ENCODE results near the gene ACSL3.

The ACSL3 gene

GRCh38 chr2:222969491-222969890 is 108.7 kb downstream of the ACSL3 start:
- no peak overlapping the region for H3K9ac ChIP-seq (ENCODE audit: low read length)
- no peak overlapping the region for H3K4me3 ChIP-seq (ENCODE audit: low read length)

DNA sequence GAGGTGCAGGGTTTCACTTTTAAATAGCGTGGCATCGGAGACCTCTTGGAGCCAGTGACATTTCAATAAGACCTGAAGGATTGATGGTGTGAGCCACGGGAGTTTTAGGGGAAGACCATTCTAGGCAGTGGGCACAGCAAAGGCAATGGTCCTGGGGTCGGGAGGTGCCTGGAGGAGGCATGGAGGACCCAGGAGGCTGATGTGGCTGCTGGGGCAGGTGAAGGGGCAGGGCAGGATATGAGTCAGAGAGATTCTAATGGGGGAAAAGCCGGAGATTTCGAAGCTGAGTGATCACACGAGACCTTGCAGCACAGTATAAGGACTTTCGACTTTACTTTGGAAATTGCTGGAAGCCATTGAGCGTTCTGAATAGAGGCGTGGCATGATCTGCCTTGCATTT is 111.6 kb downstream of the ACSL3 start:
- no peak overlapping the region for H3K4me3 ChIP-seq (ENCODE audit: low read length)
- no peaks in the 10 kb centered on the region for H3K9me3 ChIP-seq (ENCODE audit: control insufficient read depth, low read depth, low read length)
- peaks cover 6% of the 10 kb centered on the region for H3K27me3 ChIP-seq (ENCODE audit: control insufficient read depth, insufficient read depth, low read length)
- H3K27ac ChIP-seq (ENCODE audit: low read length): no peak overlapping the region
- no peak overlapping the region for H3K9ac ChIP-seq (ENCODE audit: low read length)
- no peaks in the 10 kb centered on the region for H3K36me3 ChIP-seq (ENCODE audit: control insufficient read depth, low read depth, low read length)
- H3K4me1 ChIP-seq (ENCODE audit: control insufficient read depth, low read depth, low read length): peaks cover 4% of the 10 kb centered on the region

More at GRCh38 chr2:222969491-222969890, 108.7 kb downstream of the ACSL3 start:
- Histone ChIP-seq H3K27me3 (ENCODE audit: control insufficient read depth, insufficient read depth, low read length) (peaks cover 6% of the 10 kb centered on the region), H3K36me3 (ENCODE audit: control insufficient read depth, low read depth, low read length) (no peaks in the 10 kb centered on the region), H3K9me3 (ENCODE audit: control insufficient read depth, low read depth, low read length) (no peaks in the 10 kb centered on the region), H3K27ac (ENCODE audit: low read length) (no peak overlapping the region), H3K4me1 (ENCODE audit: control insufficient read depth, low read depth, low read length) (peaks cover 4% of the 10 kb centered on the region)

GRCh38 chr2:222973237-222973636 is 112.4 kb downstream of the ACSL3 start:
- Histone ChIP-seq H3K9me3 (ENCODE audit: control insufficient read depth, low read depth, low read length) (no peaks in the 10 kb centered on the region), H3K4me1 (ENCODE audit: control insufficient read depth, low read depth, low read length) (peaks cover 4% of the 10 kb centered on the region), H3K27me3 (ENCODE audit: control insufficient read depth, insufficient read depth, low read length) (peaks cover 6% of the 10 kb centered on the region), H3K9ac (ENCODE audit: low read length) (no peak overlapping the region), H3K27ac (ENCODE audit: low read length) (no peak overlapping the region), H3K4me3 (ENCODE audit: low read length) (no peak overlapping the region), H3K36me3 (ENCODE audit: control insufficient read depth, low read depth, low read length) (no peaks in the 10 kb centered on the region)

- H3K9me3 ChIP-seq (ENCODE audit: control insufficient read depth, low read depth, low read length): no peaks in the 10 kb centered on the region
- no peak overlapping the region for H3K4me3 ChIP-seq (ENCODE audit: low read length)
- peaks cover 4% of the 10 kb centered on the region for H3K4me1 ChIP-seq (ENCODE audit: control insufficient read depth, low read depth, low read length)
- H3K36me3 ChIP-seq (ENCODE audit: control insufficient read depth, low read depth, low read length): no peaks in the 10 kb centered on the region
- no peak overlapping the region for H3K27ac ChIP-seq (ENCODE audit: low read length)
- peaks cover 6% of the 10 kb centered on the region for H3K27me3 ChIP-seq (ENCODE audit: control insufficient read depth, insufficient read depth, low read length)
- H3K9ac ChIP-seq (ENCODE audit: low read length): no peak overlapping the region
Measured at GRCh38 chr2:222973733-222974132, 112.9 kb downstream of the ACSL3 start.

DNA sequence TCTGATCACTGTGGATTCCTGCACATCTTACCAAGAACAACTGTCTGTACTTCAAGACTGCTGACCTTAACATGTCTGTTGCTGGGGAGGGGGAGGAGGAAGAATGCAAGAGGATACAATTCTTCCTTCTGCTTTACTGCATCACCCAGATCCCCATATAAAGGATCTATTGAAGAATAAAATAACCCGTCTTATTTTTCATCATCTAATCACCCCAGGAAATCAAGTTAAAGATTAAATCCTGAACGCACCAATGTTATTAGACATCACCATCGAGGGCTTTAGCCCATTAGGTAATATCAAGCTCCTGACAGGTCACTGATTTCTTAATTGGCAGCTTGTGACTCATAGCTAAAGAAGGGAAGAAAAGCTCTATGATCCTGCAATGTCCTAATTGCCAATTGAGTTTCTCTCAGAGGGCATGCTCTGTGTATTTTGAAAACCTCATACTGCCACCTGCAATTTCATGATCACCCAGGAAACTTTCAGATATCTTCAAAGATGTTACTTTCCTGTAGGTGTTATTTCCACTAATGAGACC is 115.8 kb downstream of the ACSL3 start:
- no peaks in the 10 kb centered on the region for H3K9me3 ChIP-seq (ENCODE audit: control insufficient read depth, low read depth, low read length)
- no peak overlapping the region for H3K4me3 ChIP-seq (ENCODE audit: low read length)
- no peaks in the 10 kb centered on the region for H3K36me3 ChIP-seq (ENCODE audit: control insufficient read depth, low read depth, low read length)
- H3K27ac ChIP-seq (ENCODE audit: low read length): no peak overlapping the region
- H3K9ac ChIP-seq (ENCODE audit: low read length): no peak overlapping the region
- H3K27me3 ChIP-seq (ENCODE audit: control insufficient read depth, insufficient read depth, low read length): peaks cover 6% of the 10 kb centered on the region
- H3K4me1 ChIP-seq (ENCODE audit: control insufficient read depth, low read depth, low read length): no peaks in the 10 kb centered on the region

DNA sequence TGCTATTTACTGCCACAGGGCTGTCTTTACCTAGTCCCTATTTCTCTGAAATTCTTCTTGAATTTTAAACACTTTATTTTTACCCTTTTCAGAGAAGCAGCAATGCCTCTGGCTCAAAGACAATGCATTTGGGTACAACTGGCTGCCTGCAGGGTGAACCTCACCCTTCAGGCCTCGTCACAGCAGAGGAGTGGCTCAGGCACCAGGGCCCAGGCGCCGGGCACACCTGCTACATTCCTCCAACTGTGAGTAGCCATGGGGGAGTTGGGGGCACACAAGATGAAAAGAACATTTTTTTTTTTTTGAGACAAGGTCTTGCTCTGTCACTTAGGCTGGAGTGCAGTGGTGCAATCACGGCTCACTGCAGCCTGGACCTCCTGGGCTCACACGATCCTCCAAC is 116.3 kb downstream of the ACSL3 start:
- Histone ChIP-seq H3K4me1 (ENCODE audit: control insufficient read depth, low read depth, low read length) (peaks cover under 1% of the 10 kb centered on the region), H3K36me3 (ENCODE audit: control insufficient read depth, low read depth, low read length) (no peaks in the 10 kb centered on the region)

DNA sequence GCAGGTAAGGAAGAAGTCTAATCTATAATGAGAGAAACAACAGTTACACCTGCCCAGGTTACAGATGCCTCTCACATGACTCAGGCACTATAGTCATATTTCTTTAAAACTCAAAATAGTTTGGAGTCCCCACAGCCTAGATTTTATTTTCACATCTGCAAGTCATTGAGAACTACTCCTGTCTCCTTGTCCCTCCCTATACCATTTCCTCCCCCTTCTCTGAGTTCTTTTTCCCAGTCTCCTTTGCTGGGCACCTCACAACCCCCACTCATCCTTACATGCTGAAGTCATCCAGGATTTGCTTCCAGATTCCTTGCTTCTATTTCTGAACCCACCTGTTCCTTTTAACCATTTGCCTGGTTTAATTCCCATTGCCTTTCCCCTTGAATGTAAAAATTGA is 118.0 kb downstream of the ACSL3 start:
- no peaks in the 10 kb centered on the region for H3K9me3 ChIP-seq (ENCODE audit: control insufficient read depth, low read depth, low read length)
- H3K4me3 ChIP-seq (ENCODE audit: low read length): no peak overlapping the region
- peaks cover 5% of the 10 kb centered on the region for H3K4me1 ChIP-seq (ENCODE audit: control insufficient read depth, low read depth, low read length)
- no peak overlapping the region for H3K27ac ChIP-seq (ENCODE audit: low read length)
- no peaks in the 10 kb centered on the region for H3K27me3 ChIP-seq (ENCODE audit: control insufficient read depth, insufficient read depth, low read length)
- no peak overlapping the region for H3K9ac ChIP-seq (ENCODE audit: low read length)
- H3K36me3 ChIP-seq (ENCODE audit: control insufficient read depth, low read depth, low read length): no peaks in the 10 kb centered on the region

More for the DNA sequence above, 116.3 kb downstream of the ACSL3 start:
- Histone ChIP-seq H3K27ac (ENCODE audit: low read length) (no peak overlapping the region), H3K9me3 (ENCODE audit: control insufficient read depth, low read depth, low read length) (no peaks in the 10 kb centered on the region), H3K9ac (ENCODE audit: low read length) (no peak overlapping the region), H3K4me3 (ENCODE audit: low read length) (no peak overlapping the region), H3K27me3 (ENCODE audit: control insufficient read depth, insufficient read depth, low read length) (peaks cover 4% of the 10 kb centered on the region)

DNA sequence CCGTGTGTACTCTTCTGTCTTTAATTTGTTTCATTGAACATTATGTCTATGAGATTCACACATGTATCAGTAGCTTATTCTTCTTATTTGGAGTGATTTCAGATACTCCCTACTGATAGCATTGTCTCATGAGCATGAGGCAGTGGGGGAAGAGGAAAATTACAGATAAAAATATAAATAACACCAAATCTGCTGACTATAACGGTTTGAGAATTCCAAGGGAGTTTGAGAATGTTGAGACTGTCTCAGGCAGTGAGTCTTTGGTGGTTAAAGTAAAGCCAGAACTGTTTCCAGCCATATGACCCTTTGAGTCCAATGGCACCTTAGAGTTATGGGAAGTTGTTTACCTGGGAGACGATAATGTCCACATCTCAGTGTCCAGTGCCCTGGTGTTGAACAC is 118.6 kb downstream of the ACSL3 start:
- Histone ChIP-seq H3K9ac (ENCODE audit: low read length) (no peak overlapping the region), H3K4me1 (ENCODE audit: control insufficient read depth, low read depth, low read length) (peaks cover 5% of the 10 kb centered on the region), H3K9me3 (ENCODE audit: control insufficient read depth, low read depth, low read length) (no peaks in the 10 kb centered on the region), H3K36me3 (ENCODE audit: control insufficient read depth, low read depth, low read length) (no peaks in the 10 kb centered on the region), H3K27ac (ENCODE audit: low read length) (no peak overlapping the region), H3K27me3 (ENCODE audit: control insufficient read depth, insufficient read depth, low read length) (no peaks in the 10 kb centered on the region), H3K4me3 (ENCODE audit: low read length) (no peak overlapping the region)

DNA sequence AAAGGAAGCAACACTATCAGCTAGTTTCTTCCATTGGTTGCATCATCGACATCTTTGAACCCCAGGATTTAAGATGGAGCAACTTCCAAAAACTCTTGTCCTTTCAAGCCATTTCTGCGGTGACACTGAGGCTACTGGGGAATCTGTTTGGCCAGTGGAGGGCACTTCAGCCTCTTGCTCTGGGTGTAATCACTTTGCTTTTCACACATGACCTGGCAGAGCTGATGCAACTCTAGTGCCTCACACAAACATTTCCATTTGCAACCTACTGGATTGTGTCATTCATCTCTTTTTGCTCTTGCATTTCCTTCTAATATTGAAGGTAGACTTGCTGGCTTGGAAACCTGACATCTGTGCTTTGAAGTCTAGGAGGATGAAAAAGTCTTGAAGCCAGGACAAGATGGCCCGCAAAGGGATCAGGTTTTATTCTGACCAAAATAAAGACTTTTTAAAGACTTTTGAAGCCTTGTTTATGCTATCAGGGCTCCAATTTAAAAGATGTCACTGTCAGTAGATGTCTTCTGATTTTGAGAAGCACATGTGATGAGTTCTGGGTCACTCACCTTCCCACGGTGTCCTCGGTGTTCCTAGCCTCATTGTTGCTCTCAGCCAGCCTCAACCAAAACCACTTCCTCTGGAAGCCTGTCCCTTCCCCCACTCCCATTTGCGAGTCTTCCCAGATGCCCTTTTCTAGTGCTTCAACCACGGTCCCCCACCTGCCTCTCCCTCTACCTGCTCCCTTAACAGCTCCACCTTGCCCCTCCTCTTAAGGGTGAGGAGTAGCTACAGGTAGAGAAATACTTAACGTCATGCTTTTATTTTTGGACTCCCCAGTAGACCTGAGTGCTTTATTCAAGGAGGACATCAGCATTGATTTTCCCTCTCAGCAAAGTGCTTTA is 121.4 kb downstream of the ACSL3 start:
- Histone ChIP-seq H3K27ac (ENCODE audit: low read length) (no peak overlapping the region), H3K9me3 (ENCODE audit: control insufficient read depth, low read depth, low read length) (no peaks in the 10 kb centered on the region), H3K9ac (ENCODE audit: low read length) (no peak overlapping the region), H3K4me3 (ENCODE audit: low read length) (no peak overlapping the region), H3K4me1 (ENCODE audit: control insufficient read depth, low read depth, low read length) (peaks cover 5% of the 10 kb centered on the region), H3K27me3 (ENCODE audit: control insufficient read depth, insufficient read depth, low read length) (no peaks in the 10 kb centered on the region), H3K36me3 (ENCODE audit: control insufficient read depth, low read depth, low read length) (no peaks in the 10 kb centered on the region)

DNA sequence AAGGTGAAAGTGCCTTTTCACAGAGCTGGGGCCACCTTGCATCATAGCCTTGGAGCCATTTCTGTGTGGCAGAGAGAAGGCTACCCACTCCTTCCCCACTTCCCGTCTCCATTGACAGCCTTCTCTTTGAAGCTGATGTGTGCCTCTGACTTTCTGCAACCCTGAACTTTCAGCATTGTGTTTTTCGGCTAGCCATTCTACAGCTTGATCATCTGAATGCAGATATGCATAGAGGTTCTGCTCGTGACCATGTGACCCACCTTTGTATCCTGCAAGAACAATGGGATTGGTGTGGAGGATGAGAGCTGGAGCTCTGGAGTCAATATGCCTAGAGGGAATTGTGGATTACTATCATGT is 122.1 kb downstream of the ACSL3 start:
- H3K4me3 ChIP-seq (ENCODE audit: low read length): no peak overlapping the region
- no peaks in the 10 kb centered on the region for H3K27me3 ChIP-seq (ENCODE audit: control insufficient read depth, insufficient read depth, low read length)
- no peaks in the 10 kb centered on the region for H3K9me3 ChIP-seq (ENCODE audit: control insufficient read depth, low read depth, low read length)
- H3K9ac ChIP-seq (ENCODE audit: low read length): no peak overlapping the region
- H3K36me3 ChIP-seq (ENCODE audit: control insufficient read depth, low read depth, low read length): no peaks in the 10 kb centered on the region
- no peak overlapping the region for H3K27ac ChIP-seq (ENCODE audit: low read length)
- H3K4me1 ChIP-seq (ENCODE audit: control insufficient read depth, low read depth, low read length): peaks cover 5% of the 10 kb centered on the region

DNA sequence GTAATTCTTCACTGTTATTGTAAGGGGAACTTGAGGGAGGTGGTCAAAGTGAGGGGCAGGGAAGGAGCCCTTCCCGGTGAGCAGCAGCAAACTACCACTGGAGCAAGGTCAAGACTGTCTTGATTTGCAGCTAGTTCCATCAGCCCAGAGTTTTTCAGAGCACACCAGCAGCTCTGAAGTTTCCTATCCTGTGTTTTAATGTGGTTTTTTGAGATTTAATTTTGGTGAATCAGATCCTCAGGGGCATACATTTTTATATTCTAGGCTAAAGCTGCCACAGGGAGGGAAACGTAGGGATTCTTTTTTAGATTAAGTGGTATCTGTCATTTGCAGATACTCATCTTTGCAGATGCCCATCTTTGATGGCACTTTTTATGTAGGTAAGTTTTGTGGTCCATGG is 124.1 kb downstream of the ACSL3 start:
- Histone ChIP-seq H3K4me1 (ENCODE audit: control insufficient read depth, low read depth, low read length) (peaks cover 5% of the 10 kb centered on the region), H3K27ac (ENCODE audit: low read length) (no peak overlapping the region), H3K9ac (ENCODE audit: low read length) (no peak overlapping the region), H3K4me3 (ENCODE audit: low read length) (no peak overlapping the region), H3K36me3 (ENCODE audit: control insufficient read depth, low read depth, low read length) (no peaks in the 10 kb centered on the region), H3K27me3 (ENCODE audit: control insufficient read depth, insufficient read depth, low read length) (no peaks in the 10 kb centered on the region), H3K9me3 (ENCODE audit: control insufficient read depth, low read depth, low read length) (no peaks in the 10 kb centered on the region)

DNA sequence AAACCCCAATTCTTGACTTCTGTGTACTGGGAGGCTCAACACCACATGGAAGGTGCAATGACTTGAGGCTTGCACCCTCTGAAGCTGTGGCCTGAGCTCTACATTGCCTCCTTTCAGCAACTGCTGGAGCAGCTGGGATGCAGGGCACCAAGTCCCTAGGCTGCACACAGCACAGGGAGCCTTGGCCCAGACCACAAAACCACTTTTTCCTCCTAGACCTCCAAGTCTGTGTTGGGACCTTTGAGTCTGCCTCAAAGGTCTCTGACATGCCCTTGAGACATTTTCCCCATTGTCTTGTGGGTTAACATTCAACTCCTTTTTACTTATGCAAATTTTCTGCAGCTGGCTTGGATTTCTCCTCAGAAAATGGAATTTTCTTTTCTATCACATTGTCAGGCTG is 128.6 kb downstream of the ACSL3 start:
- Histone ChIP-seq H3K27ac (ENCODE audit: low read length) (no peak overlapping the region), H3K4me3 (ENCODE audit: low read length) (no peak overlapping the region), H3K9ac (ENCODE audit: low read length) (no peak overlapping the region), H3K9me3 (ENCODE audit: control insufficient read depth, low read depth, low read length) (no peaks in the 10 kb centered on the region), H3K36me3 (ENCODE audit: control insufficient read depth, low read depth, low read length) (no peaks in the 10 kb centered on the region), H3K4me1 (ENCODE audit: control insufficient read depth, low read depth, low read length) (no peaks in the 10 kb centered on the region), H3K27me3 (ENCODE audit: control insufficient read depth, insufficient read depth, low read length) (no peaks in the 10 kb centered on the region)

Measured in iPS-18a (cell line).